ENCODE measurements around the gene PMEL. TPM values are rescaled to one million over a fixed set of nuclear protein-coding genes. Genes with fewer than 3 reads are reported as not detected.

Gene PMEL
- total and polyA plus RNA-seq, 2 of the 8 experiments (the other 6 are each of a cell fraction or from before 2014, with no cell fraction given), result 120 to 382 TPM

- TF ChIP-seq RAD21 (IDR thresholded peaks at IDR 0.05 in 1 of 2, conservative IDR thresholded peaks at IDR 0.05 in 1 of 2; ENCODE audit: low read depth in 2 of 2, low read length in 2 of 2) (no peak), CTBP2 (IDR thresholded peaks at IDR 0.05; ENCODE audit: borderline replicate concordance, insufficient read depth, insufficient read length, low read length) (no peak), CHD1 (IDR thresholded peaks at IDR 0.05; ENCODE audit: low read depth, low read length) (no peak), ASH2L (IDR thresholded peaks at IDR 0.05; ENCODE audit: low read length) (peak; percentile 13)
Observed at GRCh38 chr12:55966408-55967281, 803 bp upstream of the PMEL start, which contains the start of gene CDK2 (continued).

Measured in H1 (cell line).